Stimulated activated CD4-positive, alpha-beta T cell treated with anti-CD3 and anti-CD28 coated beads, TNF-alpha, amount 100 ng/mL, for 24 hours (primary cell): ENCODE measurements around the gene RUVBL1.

Source experiments
- DNase-seq, 3 experiments: peaks; one replicate each; pipeline ENCODE4 v3.0.0-alpha.2; 2020; ENCODE audit warnings: low read depth in 3 of 3

Gene RUVBL1

GRCh38 chr3:128083396-128083795, 40.2 kb downstream of the RUVBL1 start:
- DNase-seq: no peak

DNA sequence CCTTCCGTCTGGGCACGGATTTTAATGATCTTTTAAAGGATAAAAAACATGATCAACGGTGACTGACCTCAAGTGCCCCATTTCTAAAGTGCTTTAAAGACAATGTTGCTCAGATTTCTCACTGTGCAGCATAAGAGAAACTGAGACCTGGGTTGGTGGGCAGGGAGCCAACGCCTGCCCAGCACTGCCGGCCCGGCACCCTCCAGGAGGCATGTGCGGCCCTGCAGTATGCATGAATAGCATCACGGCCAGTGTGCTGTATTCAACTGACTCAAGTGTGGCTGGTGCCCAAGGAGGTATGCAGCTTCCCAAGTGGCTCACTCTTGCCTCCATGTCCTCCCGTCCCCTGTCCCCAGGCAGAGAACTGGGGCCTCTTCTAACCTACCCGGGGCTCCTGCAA, 41.1 kb downstream of the RUVBL1 start:
- no peak for DNase-seq

GRCh38 chr3:128081846-128082245, 41.8 kb downstream of the RUVBL1 start:
- DNase-seq: no peak

GRCh38 chr3:128081226-128081625, 42.4 kb downstream of the RUVBL1 start:
- no peak for DNase-seq

GRCh38 chr3:128080323-128081080, 43.1 kb downstream of the RUVBL1 start:
- DNase-seq: no peak

- no peak for DNase-seq
Measured at GRCh38 chr3:128079823-128080222, 43.8 kb downstream of the RUVBL1 start.

- DNase-seq: no peak
Measured at GRCh38 chr3:128078875-128079274, 44.7 kb downstream of the RUVBL1 start.

DNA sequence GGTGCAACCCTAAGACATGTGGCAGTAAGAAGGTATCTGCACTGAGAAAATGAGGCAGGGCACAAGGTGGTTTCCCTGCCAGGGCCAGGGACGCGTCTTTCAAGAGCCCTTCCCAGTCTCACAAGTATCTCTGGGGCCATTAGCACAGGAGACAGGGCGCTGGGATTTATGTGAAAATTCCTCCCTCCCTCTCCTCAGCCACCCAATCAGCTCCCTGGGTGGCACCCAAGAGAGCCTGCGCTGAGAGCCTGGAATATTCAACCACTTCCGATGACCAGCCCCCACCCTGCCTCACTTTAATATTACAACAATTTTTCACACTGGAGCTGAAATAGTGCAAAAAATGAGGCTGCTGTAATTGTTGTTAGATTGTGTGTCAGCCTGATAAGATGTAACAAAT, 45.3 kb downstream of the RUVBL1 start:
- no peak for DNase-seq

GRCh38 chr3:128077665-128078064, 45.9 kb downstream of the RUVBL1 start:
- no peak for DNase-seq

DNA sequence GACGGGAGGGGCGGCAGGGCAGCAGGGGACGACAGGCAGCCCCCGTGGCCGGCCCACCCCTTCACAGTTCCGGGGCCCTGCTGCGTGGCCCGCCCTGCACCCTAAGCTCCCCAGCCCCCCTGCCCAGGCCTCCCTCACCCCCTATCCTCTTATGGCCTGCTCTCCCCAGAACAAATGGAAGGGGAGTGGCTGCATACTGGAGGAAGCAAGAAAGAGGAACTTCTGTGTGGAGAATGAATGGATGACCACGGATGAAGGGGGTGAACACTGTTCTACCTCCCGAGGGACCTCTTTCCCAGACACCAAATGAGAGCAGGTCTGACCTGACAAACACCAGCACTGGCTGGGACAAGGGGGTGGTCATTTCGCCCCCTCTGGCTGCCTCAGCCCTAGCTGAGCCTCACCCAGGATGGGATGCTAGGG, 46.4 kb downstream of the RUVBL1 start:
- DNase-seq: no peak

- DNase-seq: peak in 1 of 3 experiments; percentile 35
Measured at GRCh38 chr3:128076483-128077201, 47.0 kb downstream of the RUVBL1 start.

GRCh38 chr3:128075522-128076482, 47.8 kb downstream of the RUVBL1 start:
- peak; percentile 60 to 81 (median 67) for DNase-seq

DNA sequence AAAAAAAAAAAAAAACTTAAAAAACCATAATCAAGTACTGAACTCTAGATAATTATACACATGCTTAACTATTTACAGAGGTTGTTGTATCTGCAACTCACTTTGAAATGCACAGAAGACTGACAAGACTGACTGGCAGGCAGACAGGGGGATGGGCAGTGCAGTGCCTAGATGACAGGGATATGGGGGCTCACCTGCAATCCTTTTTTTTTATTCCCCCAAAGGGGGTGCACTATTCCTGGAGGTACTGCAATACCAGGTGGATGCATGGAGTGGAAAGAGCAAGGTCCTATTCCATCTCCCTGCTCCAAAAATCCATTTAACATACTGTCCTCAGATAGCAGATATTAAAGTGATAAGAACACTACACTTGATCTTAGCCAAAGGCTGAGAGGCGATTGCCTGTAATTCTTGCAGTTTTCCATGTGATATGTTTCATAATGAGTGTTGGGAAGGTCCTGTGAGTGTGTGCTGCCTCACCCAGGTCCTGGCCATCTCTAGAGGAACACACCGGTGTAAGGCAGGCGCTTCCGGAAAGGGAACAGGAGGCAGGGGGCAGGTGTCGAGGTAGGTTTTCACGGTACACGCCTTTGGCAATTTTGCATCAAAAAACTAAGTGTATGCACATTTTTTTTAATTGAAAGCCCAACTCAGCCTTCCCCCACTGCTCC, 48.6 kb downstream of the RUVBL1 start:
- no peak for DNase-seq

- no peak for DNase-seq
Measured at GRCh38 chr3:128073807-128074206, 49.8 kb downstream of the RUVBL1 start.

GRCh38 chr3:128073185-128073725, 50.4 kb downstream of the RUVBL1 start:
- DNase-seq: no peak

DNA sequence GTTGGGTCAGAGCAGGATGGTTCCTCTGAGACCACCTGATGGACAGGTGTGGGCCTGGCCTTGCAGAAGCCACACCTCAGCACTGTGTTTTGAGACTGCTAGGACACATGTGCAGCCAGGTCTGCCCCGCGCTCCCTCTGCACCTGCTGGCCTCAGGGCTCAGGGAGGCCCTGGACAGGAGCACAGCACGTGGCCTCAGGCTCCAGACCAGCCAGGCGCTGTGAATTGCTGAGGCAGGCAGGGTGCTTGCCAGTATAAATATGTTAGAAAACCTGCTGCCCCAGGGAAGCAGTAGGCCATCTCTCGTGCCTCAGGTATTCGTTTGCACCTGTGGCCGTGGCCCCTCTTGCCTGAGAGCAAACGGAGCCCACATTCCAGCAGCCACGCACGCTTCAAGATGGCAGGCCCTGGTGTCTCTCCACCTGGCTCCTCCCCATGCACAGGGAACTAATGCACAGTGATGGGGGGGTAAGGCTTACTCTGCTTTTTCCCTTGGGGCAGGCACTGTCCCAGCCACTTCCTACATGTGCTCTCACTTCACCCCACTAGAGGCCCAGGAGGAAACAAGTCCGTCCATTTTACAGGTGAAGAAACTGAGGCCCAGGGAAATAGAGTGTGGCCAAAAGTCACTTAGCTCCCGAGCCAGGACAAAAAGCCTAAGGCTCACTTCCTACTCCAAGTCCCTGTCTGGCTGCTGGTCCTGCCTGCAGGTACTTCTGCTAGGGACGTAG, 51.0 kb downstream of the RUVBL1 start:
- no peak for DNase-seq

- DNase-seq: no peak
Measured at GRCh38 chr3:128071771-128072453, 51.7 kb downstream of the RUVBL1 start.

GRCh38 chr3:128070898-128071591, 52.6 kb downstream of the RUVBL1 start:
- no peak for DNase-seq

DNA sequence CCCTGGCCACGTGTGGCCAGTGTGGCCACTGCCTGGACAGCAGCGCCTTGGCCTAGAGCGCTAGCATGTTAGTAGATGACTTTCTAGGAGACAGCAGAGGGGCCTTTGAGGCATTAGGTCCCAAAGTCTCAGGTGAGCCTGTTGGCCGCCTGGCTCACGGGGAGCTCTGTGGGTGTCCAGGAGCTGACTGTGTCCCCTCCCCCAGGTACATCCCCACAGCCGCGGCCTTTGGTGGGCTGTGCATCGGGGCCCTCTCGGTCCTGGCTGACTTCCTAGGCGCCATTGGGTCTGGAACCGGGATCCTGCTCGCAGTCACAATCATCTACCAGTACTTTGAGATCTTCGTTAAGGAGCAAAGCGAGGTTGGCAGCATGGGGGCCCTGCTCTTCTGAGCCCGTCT, 54.3 kb downstream of the RUVBL1 start:
- no peak for DNase-seq
